SH-SY5Y (cell line): ENCODE measurements around the gene ZNF496.

Source experiments
- GATA2 ChIP-seq: IDR thresholded peaks from 2 replicates; pipeline ENCODE4 v1.6.1; 2011; ENCODE audit warnings: mild to moderate bottlenecking, low read depth, low read length
- GATA3 ChIP-seq: IDR thresholded peaks from 2 replicates; pipeline ENCODE4 v1.6.1; 2011; ENCODE audit warnings: low read depth, mild to moderate bottlenecking, low read length, moderate library complexity

DNA sequence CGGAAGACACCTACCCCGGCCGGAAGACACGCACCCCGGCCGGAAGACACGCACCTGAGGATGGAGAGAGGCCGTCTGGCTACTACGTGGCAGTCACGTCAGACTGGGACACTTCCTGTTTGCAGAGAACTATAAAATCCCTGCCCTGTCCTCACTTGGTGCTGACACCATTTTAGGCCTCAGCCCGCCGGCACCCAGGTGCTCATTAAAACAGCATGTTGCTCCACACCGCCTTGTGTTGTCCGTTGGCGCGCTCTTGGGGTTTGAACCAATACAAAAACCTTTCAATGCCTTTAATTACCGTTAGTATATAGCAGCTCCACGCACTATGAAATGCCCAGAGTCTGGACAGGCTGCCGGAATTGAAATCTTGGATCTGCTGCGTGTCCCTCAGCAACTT lies 41.1 kb downstream of the ZNF496 start:
- no peak for TF ChIP-seq GATA2
- no peak for TF ChIP-seq GATA3
